ENCODE data around the gene CDC16. TPM values are rescaled to one million over a fixed set of nuclear protein-coding genes. Genes with fewer than 3 reads are reported as not detected.
"Not testable (repeated sequence)": the region's sequence is repeated elsewhere in the genome, so short reads cannot be mapped to it uniquely, and the experiment has no call there.

Gene CDC16
- total RNA-seq, 2 donors from 2014 or later, result 61.9 to 100 TPM

DNA sequence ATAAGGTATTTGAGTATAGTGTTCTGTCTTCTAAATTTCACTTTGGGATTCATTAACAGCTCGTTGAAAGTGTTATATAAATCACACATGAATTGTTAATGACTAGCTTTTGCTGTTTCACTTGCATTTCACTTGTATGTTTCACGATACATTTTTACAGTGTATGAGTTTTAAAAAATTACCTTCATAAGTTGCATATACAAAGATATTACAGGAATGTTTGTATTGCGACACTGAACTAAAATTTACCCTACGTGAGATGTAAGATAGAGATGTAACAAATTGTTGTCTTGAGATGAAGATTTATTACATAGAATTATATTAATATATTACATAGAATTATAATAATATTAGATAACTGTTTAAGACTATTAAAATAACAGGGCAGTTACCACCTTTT lies 1.5 kb downstream of the CDC16 start:
- peaks cover 58% of the 10 kb centered on the region for H3K36me3 Mint-ChIP-seq (ENCODE audit: low read depth)

DNA sequence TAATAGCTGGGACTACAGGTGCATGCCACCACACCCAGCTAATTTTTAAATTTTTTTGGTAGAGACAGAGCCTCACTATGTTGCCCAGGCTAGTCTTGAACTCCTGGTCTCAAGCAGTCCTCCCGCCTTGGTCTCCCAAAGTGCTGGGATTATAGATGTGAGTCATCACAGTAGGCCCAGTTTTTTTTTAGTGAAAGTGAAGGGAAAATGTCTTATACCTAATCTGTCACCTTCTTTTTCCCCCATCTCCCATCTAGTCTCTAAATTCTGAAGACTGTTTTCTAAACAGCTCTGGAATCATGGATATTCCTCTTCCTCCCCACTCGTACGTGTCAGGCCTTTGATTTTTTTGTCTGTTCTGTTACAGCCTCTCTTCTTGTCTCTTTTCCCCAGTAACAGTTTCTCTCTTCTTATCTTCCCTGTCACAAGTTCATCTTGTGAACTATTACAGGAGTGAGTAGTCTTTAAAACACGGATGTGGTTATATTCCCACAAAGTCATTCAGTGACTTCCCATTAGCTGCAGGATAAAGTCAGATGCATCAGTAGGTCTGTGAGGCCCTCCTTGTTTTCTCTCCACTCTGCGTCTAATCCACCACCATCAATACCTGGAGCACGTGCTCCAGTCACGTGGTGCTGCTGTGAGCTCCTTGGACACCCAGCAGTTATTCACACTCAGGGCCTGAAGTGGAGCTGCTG lies 2.9 kb downstream of the CDC16 start:
- H3K27ac Mint-ChIP-seq, result peak overlapping the region; percentile 44
- no peaks in the 10 kb centered on the region for H3K27me3 Mint-ChIP-seq
- H3K4me1 Mint-ChIP-seq, result peaks cover 9% of the 10 kb centered on the region
- peak overlapping the region; percentile 26 for H3K4me3 Mint-ChIP-seq
- ATAC-seq (replicated peaks), result no peak
- peaks cover 71% of the 10 kb centered on the region for H3K36me3 Mint-ChIP-seq (ENCODE audit: low read depth)
- H3K9me3 Mint-ChIP-seq, result no peaks in the 10 kb centered on the region

More for the DNA sequence above, 1.5 kb downstream of the CDC16 start:
- H3K27me3 Mint-ChIP-seq, result no peaks in the 10 kb centered on the region
- H3K27ac Mint-ChIP-seq, result peak overlapping the region; percentile 87
- no peak for ATAC-seq (replicated peaks)
- no peaks in the 10 kb centered on the region for H3K9me3 Mint-ChIP-seq
- H3K4me3 Mint-ChIP-seq, result peak overlapping the region; percentile 98
- H3K4me1 Mint-ChIP-seq, result peaks cover 7% of the 10 kb centered on the region

DNA sequence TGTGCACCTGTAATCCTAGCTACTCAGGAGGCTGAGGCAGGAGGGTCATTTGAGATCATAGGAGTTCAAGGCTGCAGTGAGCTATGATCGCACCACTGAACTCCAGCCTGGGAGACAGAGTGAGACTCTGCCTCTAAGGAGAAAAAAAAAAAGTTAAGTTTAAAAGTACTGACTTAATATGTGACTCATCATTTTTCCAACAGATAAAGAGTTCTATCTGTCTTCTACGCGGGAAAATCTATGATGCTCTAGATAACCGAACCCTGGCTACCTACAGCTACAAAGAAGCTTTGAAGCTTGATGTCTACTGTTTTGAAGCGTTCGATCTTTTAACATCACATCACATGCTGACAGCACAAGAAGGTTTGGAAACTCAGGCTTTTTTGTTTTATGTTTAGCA lies 7.2 kb downstream of the CDC16 start:
- ATAC-seq (replicated peaks), result no peak
- Mint-ChIP-seq H3K27ac (no peak overlapping the region), H3K36me3 (ENCODE audit: low read depth) (peaks cover 97% of the 10 kb centered on the region), H3K4me1 (peaks cover 9% of the 10 kb centered on the region), H3K4me3 (no peak overlapping the region), H3K9me3 (no peaks in the 10 kb centered on the region), H3K27me3 (no peaks in the 10 kb centered on the region)

DNA sequence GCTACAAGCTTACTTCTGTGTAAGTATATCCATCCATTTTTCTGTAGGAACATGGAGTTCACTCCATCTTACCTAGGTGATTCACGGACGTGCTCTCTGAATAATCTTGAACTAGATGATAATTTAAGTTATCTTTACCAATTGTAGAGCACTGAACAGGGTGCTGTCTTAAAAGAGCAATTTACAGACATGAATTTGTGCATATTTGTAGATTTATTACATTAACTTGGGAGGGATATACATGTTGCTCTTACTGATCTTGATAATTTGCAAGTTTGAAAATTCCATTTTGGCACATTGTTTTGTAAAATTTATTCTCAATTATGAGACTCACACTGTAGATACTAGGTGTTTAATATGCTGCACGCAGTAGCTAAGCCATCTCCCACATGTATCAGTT lies 9.3 kb downstream of the CDC16 start:
- Mint-ChIP-seq H3K36me3 (ENCODE audit: low read depth) (peaks cover 100% of the 10 kb centered on the region), H3K4me1 (peaks cover 3% of the 10 kb centered on the region), H3K27me3 (no peaks in the 10 kb centered on the region), H3K27ac (no peak overlapping the region), H3K4me3 (no peak overlapping the region), H3K9me3 (no peaks in the 10 kb centered on the region)
- ATAC-seq (replicated peaks), result no peak

DNA sequence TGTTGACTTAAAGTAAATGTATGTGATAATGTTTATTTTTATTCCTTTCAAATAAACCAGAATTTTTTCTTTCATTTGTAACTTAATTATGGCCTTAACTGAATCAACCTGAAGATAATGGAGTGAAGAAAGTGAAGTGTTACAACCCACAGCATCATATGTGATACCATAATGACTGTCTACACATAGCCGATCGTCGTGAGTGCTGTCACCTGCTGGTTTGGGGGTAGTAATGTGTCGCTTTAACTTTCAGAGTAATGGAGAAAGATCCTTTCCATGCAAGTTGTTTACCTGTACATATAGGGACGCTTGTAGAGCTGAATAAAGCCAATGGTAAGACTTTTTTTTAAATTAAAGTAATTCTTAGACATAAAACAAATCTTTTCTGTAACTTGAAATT lies 9.9 kb downstream of the CDC16 start:
- no peaks in the 10 kb centered on the region for H3K9me3 Mint-ChIP-seq
- peaks cover 99% of the 10 kb centered on the region for H3K36me3 Mint-ChIP-seq (ENCODE audit: low read depth)
- ATAC-seq (replicated peaks), result no peak
- H3K4me3 Mint-ChIP-seq, result no peak overlapping the region
- H3K27me3 Mint-ChIP-seq, result no peaks in the 10 kb centered on the region
- H3K4me1 Mint-ChIP-seq, result peaks cover 3% of the 10 kb centered on the region
- H3K27ac Mint-ChIP-seq, result no peak overlapping the region

DNA sequence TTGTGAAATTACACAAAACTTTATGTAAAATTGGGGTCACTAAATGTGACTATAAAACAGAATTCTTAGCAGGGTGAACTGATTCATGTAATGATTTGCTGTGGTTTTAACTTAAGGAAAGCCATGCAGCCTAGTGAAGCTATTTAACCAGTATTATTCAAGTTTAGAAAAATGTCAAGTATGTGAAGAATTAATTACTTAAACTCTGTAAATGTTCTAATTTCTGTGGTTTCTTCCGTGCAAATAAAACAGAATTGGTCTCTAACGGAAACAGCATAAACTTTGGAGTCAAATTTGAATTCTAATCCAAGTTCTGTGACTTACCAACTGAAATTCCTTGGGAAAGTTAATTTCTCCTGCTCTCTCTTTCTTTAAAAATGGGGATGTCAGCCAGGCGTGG lies 13.3 kb downstream of the CDC16 start:
- Mint-ChIP-seq H3K27me3 (no peaks in the 10 kb centered on the region), H3K9me3 (no peaks in the 10 kb centered on the region), H3K4me1 (no peaks in the 10 kb centered on the region), H3K27ac (no peak overlapping the region), H3K4me3 (no peak overlapping the region), H3K36me3 (ENCODE audit: low read depth) (peaks cover 99% of the 10 kb centered on the region)
- no peak for ATAC-seq (replicated peaks)

DNA sequence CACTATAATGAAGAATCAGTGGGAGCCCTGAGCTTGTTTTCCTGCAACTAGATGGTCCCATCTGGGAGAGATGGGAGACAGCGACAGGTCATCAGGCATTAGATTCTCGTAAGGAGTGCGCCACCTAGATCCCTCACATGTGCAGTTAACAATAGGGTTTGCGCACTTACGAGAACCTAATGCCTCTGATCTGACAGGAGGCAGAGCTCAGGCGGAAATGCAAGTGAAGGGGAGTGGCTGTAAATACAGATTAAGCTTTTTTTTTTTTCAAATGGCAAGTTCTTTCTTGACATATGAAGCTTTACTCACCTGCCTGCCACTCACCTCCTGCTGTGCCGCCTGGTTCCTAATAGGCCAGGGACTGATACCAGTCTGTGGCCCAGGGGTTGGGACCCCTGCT lies 14.4 kb downstream of the CDC16 start:
- Mint-ChIP-seq H3K9me3 (no peaks in the 10 kb centered on the region), H3K27ac (no peak overlapping the region), H3K27me3 (no peaks in the 10 kb centered on the region), H3K36me3 (ENCODE audit: low read depth) (peaks cover 99% of the 10 kb centered on the region), H3K4me1 (no peaks in the 10 kb centered on the region), H3K4me3 (no peak overlapping the region)
- no peak for ATAC-seq (replicated peaks)

DNA sequence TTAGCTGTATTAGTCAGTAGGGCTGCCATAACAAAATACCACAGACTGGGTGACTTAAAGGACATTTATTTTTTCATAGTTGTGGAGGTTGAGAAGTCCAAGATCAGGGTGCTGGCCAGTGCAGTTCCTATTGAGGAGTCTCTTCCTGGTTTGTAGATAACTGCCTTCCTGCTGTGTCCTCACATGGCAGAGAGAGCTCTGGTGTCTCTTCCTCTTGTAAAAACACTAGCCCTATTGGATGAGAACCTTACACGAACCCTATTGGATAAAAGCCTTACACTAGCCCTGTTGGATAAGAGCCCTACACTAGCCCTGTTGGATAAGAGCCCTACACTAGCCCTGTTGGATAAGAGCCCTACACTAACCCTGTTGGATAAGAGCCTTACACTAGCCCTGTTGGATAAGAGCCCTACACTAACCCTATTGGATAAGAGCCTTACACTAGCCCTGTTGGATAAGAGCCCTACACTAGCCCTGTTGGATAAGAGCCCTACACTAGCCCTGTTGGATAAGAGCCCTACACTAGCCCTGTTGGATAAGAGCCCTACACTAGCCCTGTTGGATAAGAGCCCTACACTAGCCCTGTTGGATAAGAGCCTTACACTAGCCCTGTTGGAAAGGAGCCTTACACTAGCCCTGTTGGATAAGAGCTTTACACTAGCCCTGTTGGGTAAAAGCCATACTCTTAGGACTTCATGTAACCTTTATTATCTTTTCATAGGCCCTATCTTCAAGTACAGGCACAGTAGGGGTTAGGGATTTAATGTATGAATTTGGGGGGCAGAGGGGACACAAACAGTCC lies 17.1 kb downstream of the CDC16 start:
- not testable (repeated sequence) for H3K4me1 Mint-ChIP-seq; ATAC-seq (replicated peaks); H3K9me3 Mint-ChIP-seq; H3K27me3 Mint-ChIP-seq; H3K4me3 Mint-ChIP-seq
- Mint-ChIP-seq H3K36me3 (ENCODE audit: low read depth) (peaks cover 99% of the 10 kb centered on the region), H3K27ac (peak overlapping the region; percentile 67)

DNA sequence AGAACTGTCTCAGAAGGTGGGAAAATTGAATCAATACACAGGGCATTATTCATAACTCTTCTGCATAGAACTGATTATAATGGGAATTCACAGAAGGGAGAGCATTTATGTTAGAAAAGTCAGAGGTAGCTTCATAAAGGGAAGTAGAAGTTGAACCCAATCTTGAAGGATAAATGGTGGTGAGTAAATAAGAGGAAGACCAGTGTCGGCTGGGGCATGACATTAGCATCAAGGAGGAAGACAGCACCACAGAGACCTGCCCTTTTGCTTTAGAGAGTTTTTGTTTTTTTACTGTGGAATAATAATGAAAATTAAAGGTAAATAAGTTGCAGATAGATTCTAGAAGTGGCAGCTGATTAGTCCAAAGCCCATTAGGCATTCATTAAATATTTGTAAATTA lies 21.9 kb downstream of the CDC16 start:
- Mint-ChIP-seq H3K4me1 (peaks cover 15% of the 10 kb centered on the region), H3K27ac (peak overlapping the region; percentile 26), H3K9me3 (no peaks in the 10 kb centered on the region), H3K36me3 (ENCODE audit: low read depth) (peaks cover 100% of the 10 kb centered on the region), H3K27me3 (no peaks in the 10 kb centered on the region), H3K4me3 (no peak overlapping the region)
- no peak for ATAC-seq (replicated peaks)

DNA sequence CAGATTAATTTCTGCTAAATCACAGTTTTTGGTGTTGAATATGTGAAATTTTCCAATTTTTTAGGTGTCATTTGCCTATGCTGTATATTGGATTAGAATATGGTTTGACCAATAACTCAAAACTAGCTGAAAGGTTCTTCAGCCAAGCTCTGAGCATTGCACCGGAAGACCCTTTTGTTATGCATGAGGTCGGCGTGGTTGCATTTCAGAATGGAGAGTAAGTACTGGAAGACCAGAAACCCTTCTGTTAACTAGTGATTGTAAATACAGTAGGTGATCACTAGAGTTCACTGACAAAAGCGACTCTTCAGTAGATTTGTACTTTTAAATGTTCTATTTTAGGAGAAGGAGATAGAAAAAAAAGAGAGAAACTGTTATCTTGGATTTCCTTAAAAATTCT lies 22.3 kb downstream of the CDC16 start:
- peaks cover 100% of the 10 kb centered on the region for H3K36me3 Mint-ChIP-seq (ENCODE audit: low read depth)
- no peak overlapping the region for H3K4me3 Mint-ChIP-seq
- H3K4me1 Mint-ChIP-seq, result peaks cover 18% of the 10 kb centered on the region
- no peaks in the 10 kb centered on the region for H3K27me3 Mint-ChIP-seq
- H3K9me3 Mint-ChIP-seq, result no peaks in the 10 kb centered on the region
- no peak for ATAC-seq (replicated peaks)
- H3K27ac Mint-ChIP-seq, result no peak overlapping the region

DNA sequence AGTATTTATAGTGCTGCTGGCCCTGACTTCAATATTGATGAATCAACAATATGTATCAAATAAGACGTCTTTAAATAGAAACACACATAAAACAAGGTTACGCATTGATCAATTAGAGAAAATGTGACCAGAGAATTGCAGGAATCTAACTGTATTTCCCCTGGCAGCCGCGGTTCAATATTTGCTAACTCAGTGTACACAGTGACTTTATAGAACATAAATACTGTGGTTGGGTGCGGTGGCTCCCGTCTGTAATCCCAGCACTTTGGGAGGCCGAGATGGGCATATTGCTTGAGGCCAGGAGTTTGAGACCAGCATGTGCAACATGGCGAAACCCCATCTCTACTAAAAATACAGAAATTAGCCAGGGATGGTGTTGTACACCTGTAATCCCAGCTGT lies 23.9 kb downstream of the CDC16 start:
- H3K4me3 Mint-ChIP-seq, result no peak overlapping the region
- no peak overlapping the region for H3K27ac Mint-ChIP-seq
- no peaks in the 10 kb centered on the region for H3K27me3 Mint-ChIP-seq
- H3K4me1 Mint-ChIP-seq, result peaks cover 25% of the 10 kb centered on the region
- no peaks in the 10 kb centered on the region for H3K9me3 Mint-ChIP-seq
- H3K36me3 Mint-ChIP-seq (ENCODE audit: low read depth), result peaks cover 100% of the 10 kb centered on the region
- ATAC-seq (replicated peaks), result no peak

DNA sequence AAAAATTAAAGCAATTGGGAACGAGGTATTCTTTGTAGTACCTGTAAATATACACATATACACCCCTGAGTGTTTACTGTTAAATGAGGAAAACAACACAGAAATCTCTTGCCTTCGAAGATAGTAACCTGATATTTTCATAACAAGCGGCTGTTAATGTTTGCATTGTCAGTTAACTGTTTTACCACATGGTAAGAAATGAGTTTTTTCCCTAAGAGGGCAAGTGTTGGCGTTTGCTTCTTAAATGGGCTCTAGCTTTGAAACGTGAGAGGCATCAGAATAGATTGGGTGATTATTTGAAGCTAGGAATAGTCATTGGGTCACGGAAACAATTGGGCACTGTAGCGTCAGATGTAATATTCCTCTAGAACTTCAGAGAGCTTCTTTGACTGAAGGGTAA lies 24.7 kb downstream of the CDC16 start:
- Mint-ChIP-seq H3K9me3 (no peaks in the 10 kb centered on the region), H3K27me3 (no peaks in the 10 kb centered on the region)
- ATAC-seq (replicated peaks), result no peak

DNA sequence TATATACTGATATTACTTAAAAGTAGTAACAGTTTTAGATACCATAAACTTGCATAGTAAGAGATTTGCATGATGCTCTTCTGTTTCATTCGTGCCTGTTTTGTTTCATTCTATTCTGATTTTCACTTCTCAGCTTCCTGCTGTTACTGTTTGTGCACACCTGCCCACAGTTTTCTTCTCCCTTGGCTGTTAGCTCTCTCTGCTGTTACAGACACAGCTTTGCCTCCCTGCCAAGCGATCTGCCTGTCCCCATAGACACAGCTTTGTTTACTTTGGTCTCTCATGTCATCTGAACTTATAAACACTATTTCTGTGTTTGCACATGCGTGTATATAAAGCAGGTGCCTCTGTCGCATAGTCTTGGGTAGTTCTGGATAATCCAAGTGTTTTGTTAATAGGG lies 25.3 kb downstream of the CDC16 start:
- Mint-ChIP-seq H3K27me3 (no peaks in the 10 kb centered on the region), H3K9me3 (no peaks in the 10 kb centered on the region), H3K36me3 (ENCODE audit: low read depth) (peaks cover 100% of the 10 kb centered on the region), H3K27ac (peak overlapping the region; percentile 69), H3K4me1 (peaks cover 28% of the 10 kb centered on the region), H3K4me3 (no peak overlapping the region)
- ATAC-seq (replicated peaks), result no peak

More for the DNA sequence above, 24.7 kb downstream of the CDC16 start:
- H3K27ac Mint-ChIP-seq, result no peak overlapping the region
- peaks cover 28% of the 10 kb centered on the region for H3K4me1 Mint-ChIP-seq
- no peak overlapping the region for H3K4me3 Mint-ChIP-seq
- H3K36me3 Mint-ChIP-seq (ENCODE audit: low read depth), result peaks cover 100% of the 10 kb centered on the region

DNA sequence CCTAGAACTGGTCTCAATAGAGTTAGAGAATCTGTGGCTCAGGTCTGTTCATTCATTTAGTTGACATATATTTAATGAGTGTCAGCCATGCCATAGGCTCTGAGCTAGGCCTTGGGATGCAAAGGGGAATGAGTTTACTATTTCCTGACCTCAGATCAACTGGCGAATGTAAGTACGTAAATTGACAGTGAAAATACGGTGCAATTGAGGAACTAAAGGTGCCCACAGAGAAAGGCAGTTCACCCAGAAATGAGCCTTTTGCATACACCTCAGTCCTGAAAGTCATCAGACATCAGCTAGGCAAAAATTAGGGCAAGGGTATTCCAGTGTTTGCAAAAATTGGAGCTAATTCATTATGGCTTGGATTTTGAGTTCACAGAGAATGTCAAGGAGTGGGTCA lies 26.1 kb downstream of the CDC16 start:
- Mint-ChIP-seq H3K4me3 (no peak overlapping the region), H3K36me3 (ENCODE audit: low read depth) (peaks cover 100% of the 10 kb centered on the region), H3K4me1 (peaks cover 28% of the 10 kb centered on the region), H3K27ac (peak overlapping the region; percentile 78), H3K9me3 (no peaks in the 10 kb centered on the region), H3K27me3 (no peaks in the 10 kb centered on the region)
- no peak for ATAC-seq (replicated peaks)

DNA sequence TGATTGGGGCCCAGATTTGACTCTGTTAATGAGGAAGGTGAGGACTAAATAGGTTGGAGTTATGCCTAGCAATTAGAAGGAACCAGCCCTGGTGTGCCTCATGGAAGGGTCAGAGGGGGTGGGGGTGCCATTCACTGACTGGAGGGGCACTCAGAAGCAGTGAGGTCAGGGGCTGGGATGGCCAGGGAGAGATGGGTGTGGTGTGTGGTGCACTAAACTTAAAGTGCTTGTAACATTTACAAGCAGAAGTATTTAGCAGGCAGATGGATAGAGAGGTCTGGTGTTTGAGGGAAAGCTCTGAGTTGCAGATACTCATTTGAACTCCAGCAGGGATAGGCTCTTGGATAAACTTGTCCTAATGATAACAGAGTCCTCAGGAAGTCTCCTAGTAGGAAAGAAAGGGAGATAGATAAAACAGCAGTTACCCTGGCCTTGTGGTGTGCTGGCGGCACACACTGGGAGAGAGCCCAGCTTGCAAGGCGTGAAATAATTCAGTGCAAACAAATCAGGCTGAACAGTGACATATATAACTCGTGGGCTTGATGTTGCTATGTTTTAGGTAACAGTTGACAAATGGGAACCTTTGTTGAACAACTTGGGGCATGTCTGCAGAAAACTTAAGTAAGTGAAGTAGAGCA lies 26.8 kb downstream of the CDC16 start:
- Mint-ChIP-seq H3K4me3 (no peak overlapping the region), H3K27me3 (no peaks in the 10 kb centered on the region), H3K9me3 (no peaks in the 10 kb centered on the region), H3K36me3 (ENCODE audit: low read depth) (peaks cover 100% of the 10 kb centered on the region), H3K4me1 (peaks cover 28% of the 10 kb centered on the region), H3K27ac (peak overlapping the region; percentile 78)
- no peak for ATAC-seq (replicated peaks)
